IMR-90 (cell line): ENCODE measurements around the gene PDE4B.

Experiments
- POLR2A ChIP-seq: IDR thresholded peaks from 2 replicates; pipeline ENCODE4 v1.6.1; 2012; ENCODE audit warnings: mild to moderate bottlenecking, low read depth, low read length
- RCOR1 ChIP-seq: IDR thresholded peaks from 2 replicates; pipeline ENCODE4 v1.6.1; 2012; ENCODE audit warnings: mild to moderate bottlenecking, low read length, improper control_type of control experiment; ENCODE audit not compliant: insufficient replicate concordance
- RFX5 ChIP-seq: IDR thresholded peaks from 2 replicates; pipeline ENCODE4 v1.8.0; 2012; ENCODE audit warnings: low read depth, mild to moderate bottlenecking, low read length, moderate library complexity
- TF ChIP-seq, protein P1 (sequence below): conservative IDR thresholded peaks from 2 replicates; pipeline ENCODE4 v1.5.1; 2012; ENCODE audit warnings: mild to moderate bottlenecking, low read depth, low read length, improper control_type of control experiment

DNA sequence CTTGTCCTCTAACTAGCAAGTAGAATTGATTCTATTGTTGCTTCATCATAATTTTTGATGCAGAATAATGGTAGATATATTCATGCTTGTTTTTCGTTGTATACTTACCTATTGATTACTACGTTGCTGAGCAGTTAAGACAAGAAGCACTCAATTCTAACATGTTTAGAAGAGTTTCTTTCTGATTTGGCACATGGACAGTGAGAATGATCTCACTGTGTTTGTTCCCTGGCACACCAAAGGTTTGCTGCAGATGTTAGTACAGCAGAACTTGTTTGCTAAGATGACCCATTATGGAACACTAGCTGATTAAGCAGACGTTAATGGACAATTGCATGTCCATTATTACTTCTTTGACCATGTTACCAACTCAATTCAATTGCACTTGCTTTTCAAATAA lies 556.5 kb downstream of the PDE4B start:
- TF ChIP-seq, protein P1, sequence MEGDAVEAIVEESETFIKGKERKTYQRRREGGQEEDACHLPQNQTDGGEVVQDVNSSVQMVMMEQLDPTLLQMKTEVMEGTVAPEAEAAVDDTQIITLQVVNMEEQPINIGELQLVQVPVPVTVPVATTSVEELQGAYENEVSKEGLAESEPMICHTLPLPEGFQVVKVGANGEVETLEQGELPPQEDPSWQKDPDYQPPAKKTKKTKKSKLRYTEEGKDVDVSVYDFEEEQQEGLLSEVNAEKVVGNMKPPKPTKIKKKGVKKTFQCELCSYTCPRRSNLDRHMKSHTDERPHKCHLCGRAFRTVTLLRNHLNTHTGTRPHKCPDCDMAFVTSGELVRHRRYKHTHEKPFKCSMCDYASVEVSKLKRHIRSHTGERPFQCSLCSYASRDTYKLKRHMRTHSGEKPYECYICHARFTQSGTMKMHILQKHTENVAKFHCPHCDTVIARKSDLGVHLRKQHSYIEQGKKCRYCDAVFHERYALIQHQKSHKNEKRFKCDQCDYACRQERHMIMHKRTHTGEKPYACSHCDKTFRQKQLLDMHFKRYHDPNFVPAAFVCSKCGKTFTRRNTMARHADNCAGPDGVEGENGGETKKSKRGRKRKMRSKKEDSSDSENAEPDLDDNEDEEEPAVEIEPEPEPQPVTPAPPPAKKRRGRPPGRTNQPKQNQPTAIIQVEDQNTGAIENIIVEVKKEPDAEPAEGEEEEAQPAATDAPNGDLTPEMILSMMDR: no peak
- TF ChIP-seq POLR2A (no peak), RCOR1 (no peak), RFX5 (no peak)
